ENCODE data around the gene TRAF3IP3. TPM values are rescaled to one million over a fixed set of nuclear protein-coding genes. Genes with fewer than 3 reads are reported as not detected.

The TRAF3IP3 gene
- total and polyA plus RNA-seq, 12 donors, result 0.45 to 8.0 (median 0.77) TPM

GRCh38 chr1:209717818-209718217 is 38.0 kb upstream of the TRAF3IP3 start:
- H3K4me3 ChIP-seq, result no peak overlapping the region

GRCh38 chr1:209720326-209720725 is 35.5 kb upstream of the TRAF3IP3 start:
- Histone ChIP-seq H3K4me1 (peaks cover 0 to 23% (median 3%) of the 10 kb centered on the region in 9 donors), H3K4me3 (no peak overlapping the region), H3K27me3 (no peaks in the 10 kb centered on the region), H3K36me3 (no peaks in the 10 kb centered on the region), H3K9me3 (no peaks in the 10 kb centered on the region), H3K27ac (peak overlapping the region in 8 of 10 donors; percentile 36 to 83 (median 70))
- 73 to 74% methylated on average over 4 of the region's 4 CpGs for WGBS, 2 donors
- ATAC-seq (peak; percentile 48 to 89 (median 83)), DNase-seq (peak in 1 of 2 donors; percentile 29)
- intact Hi-C loops (cut with DNase I), result no loop called here
- TF ChIP-seq, protein P1, sequence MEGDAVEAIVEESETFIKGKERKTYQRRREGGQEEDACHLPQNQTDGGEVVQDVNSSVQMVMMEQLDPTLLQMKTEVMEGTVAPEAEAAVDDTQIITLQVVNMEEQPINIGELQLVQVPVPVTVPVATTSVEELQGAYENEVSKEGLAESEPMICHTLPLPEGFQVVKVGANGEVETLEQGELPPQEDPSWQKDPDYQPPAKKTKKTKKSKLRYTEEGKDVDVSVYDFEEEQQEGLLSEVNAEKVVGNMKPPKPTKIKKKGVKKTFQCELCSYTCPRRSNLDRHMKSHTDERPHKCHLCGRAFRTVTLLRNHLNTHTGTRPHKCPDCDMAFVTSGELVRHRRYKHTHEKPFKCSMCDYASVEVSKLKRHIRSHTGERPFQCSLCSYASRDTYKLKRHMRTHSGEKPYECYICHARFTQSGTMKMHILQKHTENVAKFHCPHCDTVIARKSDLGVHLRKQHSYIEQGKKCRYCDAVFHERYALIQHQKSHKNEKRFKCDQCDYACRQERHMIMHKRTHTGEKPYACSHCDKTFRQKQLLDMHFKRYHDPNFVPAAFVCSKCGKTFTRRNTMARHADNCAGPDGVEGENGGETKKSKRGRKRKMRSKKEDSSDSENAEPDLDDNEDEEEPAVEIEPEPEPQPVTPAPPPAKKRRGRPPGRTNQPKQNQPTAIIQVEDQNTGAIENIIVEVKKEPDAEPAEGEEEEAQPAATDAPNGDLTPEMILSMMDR (IDR thresholded peaks at IDR 0.05), result no peak

More at GRCh38 chr1:209717818-209718217, 38.0 kb upstream of the TRAF3IP3 start:
- H3K36me3 ChIP-seq, result no peaks in the 10 kb centered on the region
- H3K4me1 ChIP-seq, result peaks cover 0 to 23% (median 3%) of the 10 kb centered on the region in 9 donors
- intact Hi-C loops (cut with DNase I), result loop anchor here in 1 of 10 donors (5.0 kb wide), 1 partner anchor 1396 kb away; no protein-coding TSS in a partner anchor
- TF ChIP-seq, protein P1 (IDR thresholded peaks at IDR 0.05), result no peak
- peak overlapping the region in 6 of 10 donors; percentile 10 to 81 (median 70) for H3K27ac ChIP-seq
- ATAC-seq (peak in 3 of 8 donors; percentile 34 to 58 (median 55)), DNase-seq (no peak)
- no peaks in the 10 kb centered on the region for H3K27me3 ChIP-seq
- no peaks in the 10 kb centered on the region for H3K9me3 ChIP-seq
- 45 to 56% methylated on average over 2 of the region's 2 CpGs for WGBS, 2 donors

DNA sequence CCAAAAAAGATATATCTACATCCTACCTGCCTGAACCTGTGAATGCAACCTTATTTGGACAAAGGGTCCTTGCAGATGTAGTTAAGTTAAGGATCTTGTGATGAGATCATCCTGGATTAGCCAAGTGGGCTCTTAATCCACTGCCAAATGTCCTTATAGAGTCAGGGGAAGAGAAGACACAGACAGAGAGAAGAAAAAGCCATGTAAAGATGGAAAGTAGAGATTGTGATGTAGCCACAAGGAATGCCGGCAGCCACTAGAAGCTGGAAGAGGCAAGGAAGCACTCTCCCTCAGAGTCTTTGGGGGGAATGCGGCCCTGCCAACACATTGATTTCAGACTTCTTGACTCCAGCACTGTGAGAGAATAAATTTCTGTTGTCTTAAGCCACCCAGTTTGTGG is 35.0 kb upstream of the TRAF3IP3 start:
- no peaks in the 10 kb centered on the region for H3K27me3 ChIP-seq
- TF ChIP-seq, protein P1 (IDR thresholded peaks at IDR 0.05), result no peak
- H3K36me3 ChIP-seq, result no peaks in the 10 kb centered on the region
- H3K4me3 ChIP-seq, result no peak overlapping the region
- ATAC-seq (peak in 2 of 8 donors; percentile 12 to 21), DNase-seq (no peak)
- H3K9me3 ChIP-seq, result no peaks in the 10 kb centered on the region
- 86 to 87% methylated on average over 2 of the region's 2 CpGs for WGBS, 2 donors
- peaks cover 0 to 23% (median 3%) of the 10 kb centered on the region in 9 donors for H3K4me1 ChIP-seq
- intact Hi-C loops (cut with DNase I), result no loop called here
- H3K27ac ChIP-seq, result peak overlapping the region in 8 of 10 donors; percentile 36 to 83 (median 70)

DNA sequence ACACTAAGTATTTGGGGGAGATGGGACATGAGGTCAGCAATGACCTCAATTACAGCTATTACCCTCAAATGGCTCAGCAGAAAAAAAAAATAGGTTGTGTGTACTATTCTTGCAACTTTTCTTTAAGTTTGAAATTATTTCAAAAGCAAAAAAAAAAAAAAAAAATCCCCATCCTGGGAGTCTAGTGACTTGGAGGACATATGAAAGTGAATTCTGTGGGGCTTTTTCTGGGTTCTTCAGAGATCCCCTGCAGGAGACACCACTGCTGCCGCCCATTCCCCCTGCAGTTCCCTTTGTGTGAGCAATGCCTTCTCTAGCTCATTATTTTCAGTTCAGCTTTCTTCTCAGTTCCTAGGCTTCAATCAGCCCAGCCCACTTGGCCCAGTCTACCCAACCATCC is 34.5 kb upstream of the TRAF3IP3 start:
- Histone ChIP-seq H3K9me3 (no peaks in the 10 kb centered on the region), H3K4me1 (peaks cover 0 to 23% (median 3%) of the 10 kb centered on the region in 9 donors), H3K27me3 (no peaks in the 10 kb centered on the region), H3K4me3 (no peak overlapping the region), H3K36me3 (no peaks in the 10 kb centered on the region), H3K27ac (peak overlapping the region in 6 of 10 donors; percentile 43 to 83 (median 78))
- 96 to 97% methylated on average over 1 of the region's 1 CpG for WGBS, 2 donors
- DNase-seq, result no peak
- ATAC-seq, result no peak
- intact Hi-C loops (cut with DNase I), result no loop called here
- TF ChIP-seq, protein P1 (IDR thresholded peaks at IDR 0.05), result no peak

Data from heart right ventricle (tissue), 16 donors.